ENCODE results near the gene GBP7. TPM values are rescaled to one million over a fixed set of nuclear protein-coding genes. Genes with fewer than 3 reads are reported as not detected.

The GBP7 gene
- total RNA-seq, 1 donor from 2014 or later = not detected

GRCh38 chr1:89104147-89104546, 71.7 kb downstream of the GBP7 start:
- Mint-ChIP-seq H3K4me1 (no peaks in the 10 kb centered on the region), H3K27ac (no peak overlapping the region), H3K36me3 (no peaks in the 10 kb centered on the region), H3K4me3 (no peak overlapping the region), H3K27me3 (ENCODE audit: insufficient read depth, low read depth) (no peaks in the 10 kb centered on the region), H3K9me3 (no peaks in the 10 kb centered on the region)
- Histone ChIP-seq H3K27me3 (no peaks in the 10 kb centered on the region), H2AFZ (replicated peaks) (no peak overlapping the region), H3K4me1 (peaks cover 7% of the 10 kb centered on the region), H3F3A (ENCODE audit: low read depth) (no peaks in the 10 kb centered on the region), H3K79me2 (ENCODE audit: low read depth) (no peaks in the 10 kb centered on the region), H3K9me3 (ENCODE audit: low read depth) (no peaks in the 10 kb centered on the region), H3K4me3 (no peak overlapping the region), H3K36me3 (no peaks in the 10 kb centered on the region), H3K4me2 (no peak overlapping the region), H3K9ac (no peak overlapping the region), H4K20me1 (ENCODE audit: low read depth) (no peaks in the 10 kb centered on the region), H3K27ac (no peak overlapping the region)
- no peak for DNase-seq (ENCODE audit: low spot score)
- TF ChIP-seq EZH2phosphoT487 (IDR thresholded peaks at IDR 0.05) (no peak), EZH2 (IDR thresholded peaks at IDR 0.05) (no peak), CTCF (IDR thresholded peaks at IDR 0.05) (no peak)

GRCh38 chr1:89102021-89102420, 73.8 kb downstream of the GBP7 start:
- H3K4me1 ChIP-seq = peaks cover 7% of the 10 kb centered on the region
- no peak overlapping the region for H3K9ac ChIP-seq
- H3K9me3 ChIP-seq (ENCODE audit: low read depth) = no peaks in the 10 kb centered on the region
- H3F3A ChIP-seq (ENCODE audit: low read depth) = no peaks in the 10 kb centered on the region
- TF ChIP-seq EZH2phosphoT487 (IDR thresholded peaks at IDR 0.05) (no peak), CTCF (IDR thresholded peaks at IDR 0.05) (no peak), EZH2 (IDR thresholded peaks at IDR 0.05) (no peak)
- no peak overlapping the region for H3K4me3 ChIP-seq
- H3K79me2 ChIP-seq (ENCODE audit: low read depth) = no peaks in the 10 kb centered on the region
- Mint-ChIP-seq H3K27me3 (ENCODE audit: insufficient read depth, low read depth) (no peaks in the 10 kb centered on the region), H3K4me3 (no peak overlapping the region), H3K4me1 (no peaks in the 10 kb centered on the region), H3K9me3 (no peaks in the 10 kb centered on the region), H3K36me3 (no peaks in the 10 kb centered on the region), H3K27ac (no peak overlapping the region)
- no peaks in the 10 kb centered on the region for H4K20me1 ChIP-seq (ENCODE audit: low read depth)
- no peak overlapping the region for H3K27ac ChIP-seq
- no peak overlapping the region for H2AFZ ChIP-seq (replicated peaks)
- no peak overlapping the region for H3K4me2 ChIP-seq
- no peak for DNase-seq (ENCODE audit: low spot score)
- no peaks in the 10 kb centered on the region for H3K27me3 ChIP-seq
- H3K36me3 ChIP-seq = no peaks in the 10 kb centered on the region

GRCh38 chr1:89100412-89100811, 75.4 kb downstream of the GBP7 start:
- H3K27ac Mint-ChIP-seq = no peak overlapping the region
- Histone ChIP-seq H3K79me2 (ENCODE audit: low read depth) (no peaks in the 10 kb centered on the region), H3K27ac (no peak overlapping the region)

More at GRCh38 chr1:89100412-89100811, 75.4 kb downstream of the GBP7 start:
- no peaks in the 10 kb centered on the region for H3K27me3 Mint-ChIP-seq (ENCODE audit: insufficient read depth, low read depth)
- Histone ChIP-seq H3K36me3 (no peaks in the 10 kb centered on the region), H3K9ac (no peak overlapping the region), H2AFZ (replicated peaks) (peak overlapping the region; percentile 37), H3K4me2 (no peak overlapping the region), H3K27me3 (no peaks in the 10 kb centered on the region), H3F3A (ENCODE audit: low read depth) (no peaks in the 10 kb centered on the region), H3K4me1 (peaks cover 7% of the 10 kb centered on the region), H4K20me1 (ENCODE audit: low read depth) (no peaks in the 10 kb centered on the region), H3K9me3 (ENCODE audit: low read depth) (no peaks in the 10 kb centered on the region), H3K4me3 (no peak overlapping the region)
- no peak overlapping the region for H3K4me3 Mint-ChIP-seq
- TF ChIP-seq EZH2phosphoT487 (IDR thresholded peaks at IDR 0.05) (no peak), EZH2 (IDR thresholded peaks at IDR 0.05) (no peak), CTCF (IDR thresholded peaks at IDR 0.05) (no peak)
- DNase-seq (ENCODE audit: low spot score) = no peak
- H3K4me1 Mint-ChIP-seq = no peaks in the 10 kb centered on the region
- peaks cover 6% of the 10 kb centered on the region for H3K9me3 Mint-ChIP-seq
- H3K36me3 Mint-ChIP-seq = no peaks in the 10 kb centered on the region
